GM19351 (cell line): ENCODE results near the gene RAB40C.

ENCODE experiments used
- ATAC-seq: cut with Tn5 transposase; IDR thresholded peaks from one replicate; pipeline ENCODE4 v1.9.1; 2021; ENCODE audit warnings: mild to moderate bottlenecking, moderate library complexity; ENCODE audit not compliant: unreplicated experiment

Gene RAB40C

DNA sequence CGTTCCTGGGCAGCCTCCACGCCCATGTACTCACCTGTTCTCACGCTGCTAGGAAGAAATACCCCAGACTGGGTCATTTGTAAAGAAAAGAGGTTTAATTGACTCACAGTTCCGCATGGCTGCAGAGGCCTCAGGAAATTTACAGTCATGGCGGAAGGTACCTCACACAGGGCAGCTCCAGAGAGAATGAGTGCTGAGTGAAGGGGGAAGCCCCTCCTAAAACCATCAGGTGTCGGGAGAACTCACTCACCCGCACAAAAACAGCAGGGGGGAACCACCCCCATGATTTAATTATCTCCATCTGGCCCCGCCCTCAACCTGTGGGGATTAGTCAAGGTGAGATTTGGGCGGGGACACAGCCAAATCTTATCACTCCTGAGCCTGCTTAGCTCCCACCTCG is 18.2 kb downstream of the RAB40C start:
- no peak for ATAC-seq

- no peak for ATAC-seq
Observed at GRCh38 chr16:609316-609715, 19.4 kb downstream of the RAB40C start.

- ATAC-seq, result no peak
Observed at GRCh38 chr16:609984-610383, 20.1 kb downstream of the RAB40C start.

- no peak for ATAC-seq
Observed at GRCh38 chr16:610513-611381, 20.9 kb downstream of the RAB40C start.

- no peak for ATAC-seq
Observed at GRCh38 chr16:615122-615521, 25.3 kb downstream of the RAB40C start.

- no peak for ATAC-seq
Observed at GRCh38 chr16:616733-617586, 27.1 kb downstream of the RAB40C start.

- ATAC-seq, result no peak
Observed at GRCh38 chr16:617855-618254, 28.0 kb downstream of the RAB40C start.

DNA sequence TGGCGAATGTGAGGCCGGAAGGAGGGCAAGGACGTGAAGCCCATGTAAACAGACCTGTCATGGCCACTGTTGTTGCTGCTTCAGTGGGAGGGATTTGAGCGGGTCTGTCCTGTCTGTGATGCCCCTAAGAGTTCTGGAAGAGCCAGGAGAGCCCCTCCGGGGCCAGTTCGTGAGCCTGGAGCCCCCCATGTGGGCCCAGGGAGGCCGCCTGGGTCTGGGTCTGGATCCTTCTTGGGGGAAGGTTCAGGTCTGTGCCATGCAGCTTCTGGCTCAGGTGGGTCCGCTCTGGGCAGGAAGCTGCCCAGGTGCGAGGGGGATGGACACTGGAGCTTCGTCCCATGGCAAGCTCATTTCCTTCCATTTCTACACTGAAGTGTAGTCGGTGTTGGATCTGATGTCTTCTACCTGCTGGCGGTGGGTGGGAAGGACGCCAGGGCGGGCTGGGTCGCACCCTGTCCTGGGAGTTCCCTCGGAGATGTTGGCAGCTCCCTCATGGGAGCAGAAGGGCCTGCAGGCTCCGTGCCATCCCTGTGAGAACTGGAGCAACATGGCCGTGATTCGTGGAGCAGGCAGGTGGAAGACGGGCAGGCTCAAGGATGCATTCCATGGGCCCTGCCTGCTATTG is 29.7 kb downstream of the RAB40C start:
- no peak for ATAC-seq

DNA sequence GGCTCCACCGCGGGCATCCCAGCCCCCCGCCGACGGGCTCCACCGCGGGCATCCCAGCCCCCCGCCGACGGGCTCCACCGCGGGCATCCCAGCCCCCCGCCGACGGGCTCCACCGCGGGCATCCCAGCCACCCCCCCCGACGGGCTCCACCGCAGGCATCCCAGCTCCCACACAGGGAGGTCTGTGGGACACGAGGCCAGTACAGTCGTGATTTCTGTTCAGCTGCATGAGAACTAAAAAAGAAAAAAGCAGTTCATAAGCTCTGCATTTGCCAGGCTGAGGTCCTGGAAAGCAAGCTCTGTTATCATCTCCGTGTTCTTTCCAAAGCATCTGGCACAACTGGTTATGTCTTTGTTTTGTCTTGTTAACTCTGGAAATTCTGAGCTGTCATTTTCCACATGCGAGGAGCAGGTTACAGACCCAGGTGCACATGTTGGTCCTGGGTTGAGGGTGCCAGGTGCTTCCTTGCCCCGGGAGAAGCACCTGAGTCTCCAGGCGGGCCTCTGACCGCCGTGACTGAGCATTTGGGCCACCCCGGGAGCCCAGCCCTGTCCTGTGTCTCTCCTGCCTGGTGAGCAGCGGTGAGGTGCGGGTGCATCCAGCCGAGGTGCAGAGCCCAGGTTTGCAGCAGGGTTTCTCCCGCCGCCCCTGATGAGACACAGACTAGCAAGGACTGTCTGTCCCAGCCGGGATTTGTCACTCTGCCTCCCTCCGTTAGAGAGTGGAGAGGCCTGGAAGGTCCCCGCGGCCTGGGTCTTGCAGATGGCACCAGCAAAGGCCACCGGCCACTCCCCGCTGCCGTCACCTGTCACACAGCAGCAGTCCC is 31.0 kb downstream of the RAB40C start:
- ATAC-seq, result no peak

DNA sequence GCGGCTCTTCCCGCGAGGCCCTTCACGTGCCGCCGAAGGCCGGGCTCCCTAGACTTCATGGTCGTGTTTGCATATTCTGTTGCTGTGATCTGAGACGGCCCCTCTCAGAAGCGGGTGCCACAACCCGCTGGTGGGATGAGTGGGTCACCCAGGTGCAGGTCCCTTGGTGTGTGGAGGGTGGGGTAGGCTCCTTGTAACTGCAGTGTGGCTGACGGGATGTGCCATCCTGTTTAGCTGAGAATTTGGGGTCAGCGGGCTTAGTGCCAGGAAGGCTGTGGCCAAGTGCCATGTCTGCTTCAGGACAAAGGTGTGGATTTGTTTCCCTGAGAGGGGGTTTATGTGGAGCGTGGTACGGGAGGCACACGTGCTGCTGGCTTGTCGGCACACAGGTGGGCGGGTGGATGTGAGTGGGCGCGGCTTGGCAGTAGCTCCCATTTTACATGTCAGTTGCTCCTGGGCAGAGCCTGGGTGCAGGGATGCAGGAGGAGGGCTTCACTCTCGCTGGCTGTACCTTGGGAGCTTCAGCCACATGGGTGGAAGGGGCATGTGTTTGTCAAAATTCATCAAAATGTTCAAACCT is 31.8 kb downstream of the RAB40C start:
- no peak for ATAC-seq

DNA sequence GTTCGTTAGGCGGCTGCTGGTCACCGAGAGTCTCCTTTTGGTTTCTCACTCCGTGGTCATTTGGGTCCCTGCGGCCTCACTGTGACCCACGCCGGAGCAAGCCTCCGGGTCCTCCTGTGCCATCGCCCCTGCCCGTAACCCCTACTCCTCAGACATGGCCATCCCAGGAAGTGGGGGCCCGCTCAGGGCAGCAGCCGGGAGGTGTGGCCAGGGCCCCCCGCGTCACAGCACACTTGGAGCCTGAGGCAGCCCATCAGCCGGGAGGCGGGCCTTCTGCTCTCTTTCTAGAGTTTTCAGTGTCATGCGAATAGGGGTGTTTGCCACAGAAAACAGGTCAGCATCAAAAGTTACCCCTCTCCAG is 33.0 kb downstream of the RAB40C start:
- ATAC-seq, result no peak

DNA sequence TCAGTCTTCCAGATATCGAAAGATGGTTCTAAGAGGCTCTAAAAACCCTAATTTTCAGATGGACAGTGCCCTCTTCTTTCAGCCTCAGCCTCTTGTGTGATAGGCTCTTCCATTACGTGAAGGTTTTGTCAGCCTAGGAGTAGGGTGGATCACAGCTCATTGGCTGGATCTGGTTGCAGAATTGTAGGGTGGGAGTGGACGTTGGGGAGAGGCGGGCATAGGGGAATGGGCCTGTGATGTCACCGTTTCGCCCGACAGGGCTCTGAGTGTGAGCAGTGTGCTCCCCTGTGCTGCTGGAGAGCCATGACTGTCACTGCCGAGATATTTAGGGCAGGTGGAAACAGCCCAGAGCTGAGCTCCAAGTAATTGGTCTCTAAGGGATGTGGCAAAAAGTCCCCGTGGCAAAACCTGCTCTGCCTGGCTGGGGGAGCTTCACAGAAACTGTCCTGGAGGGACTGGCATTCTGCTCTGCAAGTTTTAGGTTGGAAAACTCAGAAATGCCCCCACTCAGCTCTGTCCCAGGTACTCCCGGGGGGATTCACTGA is 34.7 kb downstream of the RAB40C start:
- no peak for ATAC-seq

DNA sequence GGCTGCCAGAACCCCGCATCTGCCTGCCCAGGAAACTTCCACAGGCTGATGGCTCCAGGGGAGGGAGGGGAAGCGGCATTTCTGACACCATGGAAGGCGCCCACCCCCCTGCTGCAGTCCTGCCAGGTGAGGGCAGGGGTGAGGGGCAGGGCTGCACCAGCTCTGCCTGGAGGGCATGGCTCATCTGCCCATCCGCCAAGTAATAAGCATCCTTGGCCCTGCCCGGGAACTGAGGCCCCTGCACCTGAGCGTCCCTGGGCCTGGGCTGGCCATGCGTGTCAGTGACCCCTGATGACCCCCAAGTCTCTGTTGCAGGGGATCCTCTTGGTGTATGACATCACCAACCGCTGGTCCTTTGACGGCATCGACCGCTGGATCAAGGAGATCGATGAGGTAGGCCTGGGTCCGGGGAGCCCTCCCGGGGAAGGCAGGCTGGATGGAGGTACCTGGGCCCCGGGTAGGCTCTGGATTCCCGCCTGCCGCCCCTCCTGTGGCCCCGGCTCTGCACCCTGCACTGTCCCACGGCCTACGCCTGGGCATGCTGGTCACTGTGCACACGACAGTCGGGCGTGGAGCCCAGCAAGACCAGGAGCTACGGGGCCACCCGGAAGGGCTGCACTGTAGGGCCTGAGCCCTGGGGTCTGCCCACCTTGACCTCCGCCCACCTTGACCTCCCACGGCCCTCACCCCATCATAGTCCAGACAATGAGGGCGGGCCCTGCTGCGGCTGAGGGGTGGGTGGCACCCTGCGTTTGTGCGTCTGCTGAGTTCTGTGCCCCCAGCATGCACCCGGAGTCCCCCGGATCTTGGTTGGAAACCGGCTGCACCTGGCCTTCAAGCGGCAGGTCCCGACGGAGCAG is 35.5 kb downstream of the RAB40C start:
- ATAC-seq, result no peak

DNA sequence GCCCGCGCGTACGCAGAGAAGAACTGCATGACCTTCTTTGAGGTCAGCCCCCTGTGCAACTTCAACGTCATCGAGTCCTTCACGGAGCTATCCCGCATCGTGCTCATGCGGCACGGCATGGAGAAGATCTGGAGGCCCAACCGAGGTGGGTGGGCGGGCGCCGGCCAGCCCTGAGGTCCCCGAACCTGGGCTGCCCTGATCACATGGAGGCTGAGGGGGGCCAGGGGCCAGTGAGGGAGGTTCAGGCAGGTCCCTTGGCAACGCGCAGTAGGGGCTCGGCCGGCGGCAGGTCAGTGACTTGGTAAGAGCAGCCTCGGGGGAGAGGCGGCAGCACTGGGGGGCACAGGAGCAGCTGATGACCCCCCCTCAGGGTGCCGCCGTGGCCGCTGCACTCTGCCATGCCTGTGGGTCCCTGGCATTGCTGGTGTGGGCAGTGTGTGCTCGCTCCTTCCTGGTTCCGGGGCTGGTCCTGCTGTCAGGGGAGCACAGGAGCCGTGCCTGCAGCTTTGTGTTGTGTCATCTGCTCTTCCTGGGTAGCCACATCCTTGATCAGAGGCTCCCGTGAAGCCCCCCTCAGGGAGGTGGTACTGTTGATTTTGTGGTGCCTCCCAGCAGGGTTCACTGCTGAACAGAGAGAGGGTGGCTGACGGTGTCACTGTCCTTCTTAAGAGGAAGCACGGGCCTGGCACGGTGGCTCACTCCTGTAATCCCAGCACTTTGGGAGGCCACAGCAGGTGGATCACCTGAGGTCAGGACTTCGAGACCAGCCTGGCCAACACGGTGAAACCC is 36.3 kb downstream of the RAB40C start:
- ATAC-seq, result no peak

DNA sequence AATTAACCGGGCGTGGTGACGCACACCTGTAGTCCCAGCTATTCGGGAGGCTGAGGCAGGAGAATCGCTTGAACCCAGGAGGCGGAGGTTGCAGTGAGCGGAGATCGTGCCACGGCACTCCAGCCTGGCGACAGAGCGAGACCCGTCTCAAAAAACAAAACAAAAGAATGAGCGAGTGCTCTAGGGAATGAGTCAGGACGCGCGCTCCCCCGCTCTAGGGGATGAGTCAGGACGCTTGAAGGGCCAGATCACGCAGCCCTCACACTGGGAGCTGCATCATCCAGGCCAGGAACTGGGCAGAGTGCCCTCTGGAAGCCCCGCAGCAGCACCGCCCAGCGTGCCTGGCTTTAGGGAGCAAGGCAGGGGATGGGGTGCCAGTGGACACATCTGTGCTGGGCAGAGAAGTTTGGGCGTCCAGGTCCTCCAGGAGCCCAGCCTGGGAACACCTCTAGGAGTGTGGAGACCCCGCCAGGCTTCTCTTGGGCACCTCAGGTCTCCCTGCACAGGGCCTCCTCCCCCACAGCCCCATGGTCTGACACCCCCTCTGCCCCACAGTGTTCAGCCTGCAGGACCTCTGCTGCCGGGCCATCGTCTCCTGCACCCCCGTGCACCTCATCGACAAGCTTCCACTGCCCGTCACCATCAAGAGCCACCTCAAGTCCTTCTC is 37.1 kb downstream of the RAB40C start:
- ATAC-seq, result no peak

DNA sequence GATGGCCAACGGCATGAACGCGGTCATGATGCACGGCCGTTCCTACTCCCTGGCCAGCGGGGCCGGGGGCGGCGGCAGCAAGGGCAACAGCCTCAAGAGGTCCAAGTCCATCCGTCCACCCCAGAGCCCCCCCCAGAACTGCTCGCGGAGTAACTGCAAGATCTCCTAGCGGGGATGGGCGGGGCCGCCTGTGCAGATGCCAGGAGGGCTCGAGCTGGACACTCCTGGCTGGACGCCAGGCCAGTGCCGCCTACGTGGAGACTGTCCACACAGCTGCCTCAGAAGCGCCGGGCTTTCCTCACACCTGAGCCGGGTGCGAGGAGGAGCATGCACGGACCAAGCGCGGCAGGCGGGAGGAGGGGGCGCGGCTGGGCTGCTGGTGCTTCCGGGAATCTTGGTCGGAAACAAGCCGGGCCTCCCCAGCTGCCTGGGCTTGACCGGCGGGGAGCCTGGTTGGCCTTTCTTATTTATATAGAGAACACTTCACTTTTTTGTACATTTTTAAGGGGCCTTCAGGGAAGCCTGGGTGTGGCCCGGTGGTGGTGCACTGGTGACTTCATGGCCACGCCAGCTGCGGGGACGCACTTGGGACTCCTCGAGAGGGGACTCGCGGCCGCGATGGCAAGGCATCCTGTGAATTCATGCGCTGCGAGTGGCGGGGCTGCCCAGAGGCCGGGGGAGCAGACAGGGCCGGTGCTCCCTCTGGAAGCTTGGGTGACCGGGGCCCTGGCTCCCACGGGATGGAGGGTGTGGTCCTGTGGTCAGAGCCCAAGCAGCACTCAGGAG is 37.8 kb downstream of the RAB40C start:
- no peak for ATAC-seq
